Activated T-helper 2 cell treated with anti-CD3 and anti-CD28 coated beads, Interferon-gamma antibody, Interleukin-2, Interleukin-4, amounts not matched to agents 10 μg/mL and 5 μg/mL and 100 μg/mL, durations not matched to agents 14 hours and 24 hours and 36 hours (primary cell): ENCODE data around the gene PROM1. TPM values are rescaled to one million over a fixed set of nuclear protein-coding genes. Genes with fewer than 3 reads are reported as not detected.

Experiments used
- DNase-seq: peaks from one replicate; pipeline ENCODE4 v3.0.0; 2021; ENCODE audit warnings: low spot score
- H3K27ac Mint-ChIP-seq: one replicate; pipeline ENCODE4 v1.8.0; 2021; ENCODE audit warnings: mixed read lengths
- H3K27me3 Mint-ChIP-seq: one replicate; pipeline ENCODE4 v1.8.0; 2021; ENCODE audit warnings: low read depth, mixed read lengths
- H3K36me3 Mint-ChIP-seq: one replicate; pipeline ENCODE4 v1.8.0; 2021; ENCODE audit warnings: low read depth, mixed read lengths
- H3K4me1 Mint-ChIP-seq: one replicate; pipeline ENCODE4 v1.8.0; 2021; ENCODE audit warnings: low read depth, mixed read lengths
- H3K4me3 Mint-ChIP-seq: one replicate; pipeline ENCODE4 v1.8.0; 2021; ENCODE audit warnings: low read depth, mild to moderate bottlenecking, moderate library complexity, mixed read lengths
- H3K9me3 Mint-ChIP-seq: one replicate; pipeline ENCODE4 v1.8.0; 2021; ENCODE audit warnings: mixed read lengths
- intact Hi-C: fragments of 100-400 bp; cut with micrococcal nuclease; formaldehyde crosslinking; loops from one replicate; pipeline ENCODE4 v1.15.1; 2023
- total RNA-seq: library from RNA; stranded (reverse); gene quantifications from 2 replicates; pipeline ENCODE4 v1.2.3, GENCODE V29; 2022

The PROM1 gene
- total RNA-seq, 1 donor from 2014 or later, result 0.46 TPM

DNA sequence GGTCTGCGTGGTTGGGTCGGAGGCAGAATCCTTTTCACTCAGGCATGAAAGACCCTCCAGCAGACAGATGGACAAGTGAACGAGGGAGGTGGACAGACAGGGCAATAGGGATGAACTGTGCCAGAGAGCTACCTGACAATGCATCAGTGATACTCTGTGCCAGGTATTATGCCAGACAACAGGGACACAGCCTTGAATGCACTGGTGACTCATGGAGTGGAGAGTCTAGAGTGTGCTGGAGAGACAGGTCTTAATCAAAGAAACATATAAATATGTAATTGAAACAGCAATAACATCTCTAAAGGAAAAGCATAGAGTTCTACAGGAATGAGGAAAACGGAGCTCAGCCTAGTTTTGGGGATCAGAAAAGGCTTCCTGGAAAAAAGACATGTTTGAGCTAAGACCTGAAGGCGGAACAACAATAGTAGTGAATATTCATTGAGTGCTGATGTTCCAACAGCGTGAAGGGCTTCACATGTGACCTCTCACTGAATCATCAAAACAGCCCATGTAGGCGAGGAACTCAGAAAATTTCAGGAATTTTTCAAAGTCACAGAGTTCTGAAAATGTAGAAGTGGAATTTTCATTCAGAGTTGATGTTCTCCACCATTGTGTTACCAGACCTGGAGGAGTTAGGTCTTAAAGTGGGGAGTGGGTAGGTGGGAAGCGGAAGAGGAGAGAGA is 100.8 kb downstream of the PROM1 start:
- Mint-ChIP-seq H3K4me3 (no peak overlapping the region), H3K27ac (no peak overlapping the region), H3K36me3 (no peaks in the 10 kb centered on the region), H3K9me3 (no peaks in the 10 kb centered on the region), H3K27me3 (peaks cover 11% of the 10 kb centered on the region), H3K4me1 (no peaks in the 10 kb centered on the region)
- DNase-seq, result no peak
- intact Hi-C loops, result no loop called here

DNA sequence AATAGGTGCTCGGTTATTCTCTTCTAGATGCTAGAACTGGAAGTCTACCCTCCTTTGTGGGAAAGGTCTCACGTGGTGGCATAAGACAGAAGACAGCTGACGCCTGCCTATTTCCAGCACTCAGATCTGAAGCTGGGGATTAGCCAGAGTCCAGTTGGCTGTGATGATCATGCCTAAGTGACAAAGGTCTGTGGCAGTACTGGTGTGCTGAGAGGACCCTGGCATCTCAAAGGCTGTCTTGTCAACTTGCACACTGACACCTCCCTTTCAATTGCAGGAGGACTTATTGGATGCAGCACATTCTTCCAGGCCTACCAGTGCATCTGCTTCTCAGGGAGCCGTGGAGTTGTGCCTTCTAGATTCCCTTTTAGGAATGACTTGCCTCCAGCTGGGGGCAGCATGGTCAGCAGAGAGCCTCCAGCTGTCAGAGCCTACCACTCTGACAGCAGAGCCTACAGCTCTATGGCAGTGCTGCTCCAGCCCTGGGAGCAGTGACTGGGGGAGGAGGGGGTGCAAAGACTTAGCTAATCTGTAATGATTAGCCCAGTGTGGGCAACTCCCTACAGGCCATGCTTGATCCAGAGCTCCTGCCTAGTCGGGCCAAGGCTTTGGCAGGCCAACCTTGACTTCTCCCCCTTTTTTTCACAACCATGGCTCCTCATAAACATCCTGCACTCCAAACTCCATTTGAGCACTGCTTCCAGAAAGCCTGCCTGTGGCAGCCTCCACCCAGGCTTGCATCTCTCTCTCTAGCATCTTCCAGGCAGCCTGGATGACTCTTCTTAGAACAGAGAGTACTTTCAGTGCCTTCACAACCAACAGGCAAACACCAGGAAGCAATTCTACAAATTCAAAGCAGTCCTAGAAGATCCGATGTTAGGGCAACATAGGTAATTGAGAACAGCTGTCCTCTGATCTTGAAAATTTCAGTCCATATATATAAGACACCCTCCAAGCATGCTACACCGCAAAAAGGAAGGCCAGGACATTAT is 107.1 kb downstream of the PROM1 start:
- peaks cover 11% of the 10 kb centered on the region for H3K27me3 Mint-ChIP-seq
- intact Hi-C loops, result no loop called here

GRCh38 chr4:15971068-15971801 is 112.6 kb downstream of the PROM1 start:
- no peaks in the 10 kb centered on the region for H3K36me3 Mint-ChIP-seq
- H3K27me3 Mint-ChIP-seq, result peaks cover 25% of the 10 kb centered on the region
- intact Hi-C loops, result no loop called here
- H3K4me1 Mint-ChIP-seq, result no peaks in the 10 kb centered on the region
- H3K27ac Mint-ChIP-seq, result no peak overlapping the region
- DNase-seq, result no peak
- no peak overlapping the region for H3K4me3 Mint-ChIP-seq
- H3K9me3 Mint-ChIP-seq, result no peaks in the 10 kb centered on the region

More for the DNA sequence above, 107.1 kb downstream of the PROM1 start:
- H3K27ac Mint-ChIP-seq, result no peak overlapping the region
- no peak for DNase-seq
- no peaks in the 10 kb centered on the region for H3K4me1 Mint-ChIP-seq
- H3K9me3 Mint-ChIP-seq, result no peaks in the 10 kb centered on the region
- H3K36me3 Mint-ChIP-seq, result no peaks in the 10 kb centered on the region
- H3K4me3 Mint-ChIP-seq, result no peak overlapping the region

GRCh38 chr4:15968551-15969300 is 115.1 kb downstream of the PROM1 start:
- intact Hi-C loops, result no loop called here
- H3K4me3 Mint-ChIP-seq, result no peak overlapping the region
- no peak for DNase-seq
- H3K4me1 Mint-ChIP-seq, result peaks cover 3% of the 10 kb centered on the region
- no peak overlapping the region for H3K27ac Mint-ChIP-seq
- no peaks in the 10 kb centered on the region for H3K36me3 Mint-ChIP-seq
- H3K9me3 Mint-ChIP-seq, result no peaks in the 10 kb centered on the region
- H3K27me3 Mint-ChIP-seq, result peaks cover 21% of the 10 kb centered on the region

- H3K4me3 Mint-ChIP-seq, result no peak overlapping the region
- intact Hi-C loops, result no loop called here
- DNase-seq, result no peak
- no peaks in the 10 kb centered on the region for H3K9me3 Mint-ChIP-seq
- peaks cover 23% of the 10 kb centered on the region for H3K27me3 Mint-ChIP-seq
- no peaks in the 10 kb centered on the region for H3K36me3 Mint-ChIP-seq
- H3K27ac Mint-ChIP-seq, result no peak overlapping the region
- peaks cover 15% of the 10 kb centered on the region for H3K4me1 Mint-ChIP-seq
Observed at GRCh38 chr4:15965325-15965724, 118.5 kb downstream of the PROM1 start.

GRCh38 chr4:15964159-15964558 is 119.7 kb downstream of the PROM1 start:
- H3K9me3 Mint-ChIP-seq, result no peaks in the 10 kb centered on the region
- peaks cover 15% of the 10 kb centered on the region for H3K4me1 Mint-ChIP-seq
- H3K27ac Mint-ChIP-seq, result no peak overlapping the region
- no peak overlapping the region for H3K4me3 Mint-ChIP-seq
- H3K36me3 Mint-ChIP-seq, result no peaks in the 10 kb centered on the region
- intact Hi-C loops, result loop anchor here (5.0 kb wide), 1 partner anchor 303 kb away; no protein-coding TSS in a partner anchor
- peaks cover 26% of the 10 kb centered on the region for H3K27me3 Mint-ChIP-seq
- no peak for DNase-seq

DNA sequence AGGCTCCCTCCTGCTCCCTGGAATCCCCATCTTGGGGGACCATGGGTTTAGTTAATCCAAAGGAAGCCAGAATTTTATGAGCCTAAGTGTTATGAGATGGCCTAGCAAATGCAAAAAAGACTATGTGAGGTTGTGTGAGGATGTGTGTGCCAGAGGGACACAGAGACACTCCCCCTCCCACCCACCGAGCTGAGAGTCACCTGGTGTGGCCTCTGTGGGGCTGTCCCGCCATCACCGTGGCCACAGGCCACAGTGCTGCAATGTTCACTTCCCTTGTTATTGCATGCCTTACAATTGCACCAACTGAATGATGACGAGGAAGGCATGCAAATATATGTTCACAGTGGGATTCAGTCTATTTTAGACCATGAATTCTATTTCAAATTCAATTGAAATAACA is 120.2 kb downstream of the PROM1 start:
- Mint-ChIP-seq H3K9me3 (no peaks in the 10 kb centered on the region), H3K4me1 (peaks cover 15% of the 10 kb centered on the region), H3K4me3 (no peak overlapping the region), H3K36me3 (no peaks in the 10 kb centered on the region), H3K27me3 (peaks cover 24% of the 10 kb centered on the region), H3K27ac (no peak overlapping the region)
- intact Hi-C loops, result loop anchor here (1.0 to 5.0 kb wide), 2 partner anchors 38 to 304 kb away; no protein-coding TSS in a partner anchor
- DNase-seq, result no peak

GRCh38 chr4:15963001-15963451 is 120.8 kb downstream of the PROM1 start, which contains the start of gene FGFBP2:
FGFBP2 (minus strand) TSS chr4:15963175; CDS start chr4:15963129, 46 bp downstream.
- H3K9me3 Mint-ChIP-seq, result no peaks in the 10 kb centered on the region
- peaks cover 15% of the 10 kb centered on the region for H3K4me1 Mint-ChIP-seq
- H3K27ac Mint-ChIP-seq, result no peak within 1 kb of the TSS
- peak; percentile 41 for DNase-seq
- H3K4me3 Mint-ChIP-seq, result no peak within 1 kb of the TSS
- H3K36me3 Mint-ChIP-seq, result no peaks in the 10 kb centered on the region
- intact Hi-C loops, result loop anchor here (1.0 to 5.0 kb wide), 2 partner anchors 38 to 304 kb away; no protein-coding TSS in a partner anchor
- H3K27me3 Mint-ChIP-seq, result peaks cover 20% of the 10 kb centered on the region

- Mint-ChIP-seq H3K4me1 (peaks cover 15% of the 10 kb centered on the region), H3K27me3 (peaks cover 16% of the 10 kb centered on the region), H3K36me3 (no peaks in the 10 kb centered on the region), H3K27ac (no peak overlapping the region), H3K4me3 (no peak overlapping the region), H3K9me3 (no peaks in the 10 kb centered on the region)
- no peak for DNase-seq
- intact Hi-C loops, result loop anchor here (5.0 kb wide), 1 partner anchor 305 kb away; no protein-coding TSS in a partner anchor
Observed at GRCh38 chr4:15961781-15962510, 121.9 kb downstream of the PROM1 start.

GRCh38 chr4:15958562-15958961 is 125.3 kb downstream of the PROM1 start:
- H3K4me1 Mint-ChIP-seq, result peaks cover 17% of the 10 kb centered on the region
- intact Hi-C loops, result loop anchor here (5.0 kb wide), 1 partner anchor 721 kb away; no protein-coding TSS in a partner anchor
- H3K9me3 Mint-ChIP-seq, result no peaks in the 10 kb centered on the region
- no peak for DNase-seq
- H3K27ac Mint-ChIP-seq, result no peak overlapping the region
- H3K36me3 Mint-ChIP-seq, result no peaks in the 10 kb centered on the region
- peaks cover 15% of the 10 kb centered on the region for H3K27me3 Mint-ChIP-seq
- no peak overlapping the region for H3K4me3 Mint-ChIP-seq

DNA sequence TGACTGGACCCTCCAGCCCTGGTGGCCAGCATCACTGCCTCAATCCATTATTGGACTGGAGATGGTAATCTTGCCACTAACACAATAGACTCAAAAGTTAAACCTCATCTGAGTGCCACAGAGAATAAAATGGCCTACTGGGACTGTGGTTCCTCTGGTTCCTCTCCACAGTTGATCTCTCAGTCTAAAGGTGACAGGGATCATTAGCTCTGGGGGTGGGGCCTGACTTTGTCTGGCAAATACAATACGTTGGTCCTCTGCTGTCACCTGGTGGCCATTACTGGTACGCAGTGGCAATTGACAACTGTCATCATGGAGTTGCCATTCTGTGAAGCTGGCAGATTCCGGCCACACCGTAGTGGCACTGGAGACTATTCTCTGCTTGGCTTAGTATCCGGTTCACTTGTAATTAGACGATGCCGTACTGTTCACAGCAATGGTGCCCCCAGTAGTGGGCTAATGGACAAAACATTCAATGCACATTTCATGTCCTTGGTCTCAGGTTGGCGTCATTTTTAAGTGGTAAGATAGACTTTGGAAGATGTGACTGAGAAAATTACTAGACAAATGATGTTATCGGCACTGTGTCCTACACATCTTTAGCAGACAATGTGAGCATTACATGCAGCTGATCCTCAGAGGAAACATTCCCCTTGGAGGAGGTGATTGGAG is 127.5 kb downstream of the PROM1 start:
- H3K27ac Mint-ChIP-seq, result no peak overlapping the region
- H3K4me3 Mint-ChIP-seq, result no peak overlapping the region

More for the DNA sequence above, 127.5 kb downstream of the PROM1 start:
- intact Hi-C loops, result loop anchor here (1.0 to 5.0 kb wide), 4 partner anchors 74 to 719 kb away; no protein-coding TSS in a partner anchor
- no peaks in the 10 kb centered on the region for H3K9me3 Mint-ChIP-seq
- peaks cover 6% of the 10 kb centered on the region for H3K4me1 Mint-ChIP-seq
- peak; percentile 68 for DNase-seq
- H3K27me3 Mint-ChIP-seq, result peaks cover 14% of the 10 kb centered on the region
- no peaks in the 10 kb centered on the region for H3K36me3 Mint-ChIP-seq
